Left ventricle myocardium superior (tissue), 1 donor: Measurements from ENCODE around the gene SPSB3. TPM values are rescaled to one million over a fixed set of nuclear protein-coding genes. Genes with fewer than 3 reads are reported as not detected.

ENCODE experiments used
- ATAC-seq: fragments of 200-7000 bp; cut with Tn5 transposase; one replicate; pipeline ENCODE4 v1.9.1; 2020; ENCODE audit warnings: mild to moderate bottlenecking, moderate library complexity
- DNase-seq: peaks from one replicate; pipeline ENCODE4 v3.0.0-alpha.2; 2020
- intact Hi-C: fragments of 100-400 bp; cut with micrococcal nuclease; formaldehyde crosslinking; loops from one replicate; pipeline ENCODE4 v1.11.0; 2022
- total RNA-seq: library from RNA; stranded (reverse); fragmentation: NEBNext Ultra II Directional; extraction: Animal tissue kit (Norgen Biotek cat#: 25700); gene quantifications from one replicate; pipeline ENCODE4 v1.2.1, GENCODE V29; 2021
- donor health status: DM: no; HTN: yes; CAD: no; lungs with severe emphysema.

The SPSB3 gene
- total RNA-seq, 1 donor from 2014 or later: 40.8 TPM

GRCh38 chr16:1769402-1770300 lies 12.7 kb downstream of the SPSB3 start:
- ATAC-seq (no peak), DNase-seq (no peak)
- intact Hi-C loops: no loop called here

DNA sequence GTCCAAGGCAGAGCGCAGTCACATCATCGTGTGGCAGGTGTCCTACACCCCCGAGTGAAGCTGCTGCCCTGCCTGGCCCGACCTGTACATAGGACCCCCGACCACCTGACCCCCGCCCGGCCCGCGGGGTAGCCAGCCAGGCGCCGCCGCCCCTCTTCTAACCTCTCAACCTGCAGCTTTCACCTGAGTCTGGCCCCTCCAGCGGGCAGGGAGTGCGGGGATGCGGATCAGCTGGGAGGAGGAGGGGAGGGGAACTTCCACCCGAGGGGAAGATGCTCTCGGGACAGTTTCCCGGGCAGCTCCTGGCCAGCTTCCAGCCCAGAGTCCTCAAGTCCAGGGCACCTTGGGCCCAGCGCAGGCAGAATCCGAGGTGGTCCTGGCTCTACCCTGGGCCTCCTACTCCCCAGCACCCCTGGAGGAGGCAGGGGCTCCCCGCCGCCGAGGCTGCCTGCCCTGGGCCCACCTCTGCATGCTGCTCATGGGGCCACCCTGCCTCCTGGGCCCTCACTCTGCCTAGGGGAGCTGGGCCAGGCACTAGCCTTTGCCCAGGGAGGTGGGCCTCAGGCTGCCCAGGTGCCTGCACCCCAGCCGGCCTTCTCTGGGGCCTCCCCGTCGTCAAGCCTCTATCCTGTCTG lies 13.5 kb downstream of the SPSB3 start:
- DNase-seq: no peak
- intact Hi-C loops: no loop called here
- ATAC-seq: no peak

DNA sequence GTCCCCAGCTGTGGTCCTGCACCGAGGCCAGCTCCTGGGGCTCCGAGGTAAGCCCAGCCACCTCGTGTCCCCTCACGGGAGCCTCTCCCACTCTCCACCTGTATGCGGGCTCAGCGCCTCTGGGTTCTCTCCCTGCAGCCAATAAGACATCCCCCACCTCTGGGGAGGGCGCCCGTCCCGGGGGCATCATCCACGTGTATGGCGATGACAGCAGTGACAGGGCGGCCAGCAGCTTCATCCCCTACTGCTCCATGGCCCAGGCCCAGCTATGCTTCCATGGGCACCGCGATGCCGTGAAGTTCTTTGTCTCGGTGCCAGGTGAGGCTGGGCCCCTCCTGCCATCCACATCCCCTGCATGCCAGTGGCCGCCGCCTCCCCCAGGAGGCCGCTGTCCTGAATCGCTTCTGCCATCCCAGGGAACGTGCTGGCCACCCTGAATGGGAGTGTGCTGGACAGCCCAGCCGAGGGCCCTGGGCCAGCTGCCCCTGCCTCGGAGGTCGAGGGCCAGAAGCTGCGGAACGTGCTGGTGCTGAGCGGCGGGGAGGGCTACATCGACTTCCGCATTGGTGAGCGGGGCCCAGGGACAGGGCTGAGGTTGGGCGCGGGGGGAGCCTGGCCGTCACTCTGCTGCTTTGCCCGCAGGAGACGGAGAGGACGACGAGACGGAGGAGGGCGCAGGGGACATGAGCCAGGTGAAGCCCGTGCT lies 14.2 kb downstream of the SPSB3 start:
- no peak for DNase-seq
- ATAC-seq: no peak
- intact Hi-C loops: no loop called here

DNA sequence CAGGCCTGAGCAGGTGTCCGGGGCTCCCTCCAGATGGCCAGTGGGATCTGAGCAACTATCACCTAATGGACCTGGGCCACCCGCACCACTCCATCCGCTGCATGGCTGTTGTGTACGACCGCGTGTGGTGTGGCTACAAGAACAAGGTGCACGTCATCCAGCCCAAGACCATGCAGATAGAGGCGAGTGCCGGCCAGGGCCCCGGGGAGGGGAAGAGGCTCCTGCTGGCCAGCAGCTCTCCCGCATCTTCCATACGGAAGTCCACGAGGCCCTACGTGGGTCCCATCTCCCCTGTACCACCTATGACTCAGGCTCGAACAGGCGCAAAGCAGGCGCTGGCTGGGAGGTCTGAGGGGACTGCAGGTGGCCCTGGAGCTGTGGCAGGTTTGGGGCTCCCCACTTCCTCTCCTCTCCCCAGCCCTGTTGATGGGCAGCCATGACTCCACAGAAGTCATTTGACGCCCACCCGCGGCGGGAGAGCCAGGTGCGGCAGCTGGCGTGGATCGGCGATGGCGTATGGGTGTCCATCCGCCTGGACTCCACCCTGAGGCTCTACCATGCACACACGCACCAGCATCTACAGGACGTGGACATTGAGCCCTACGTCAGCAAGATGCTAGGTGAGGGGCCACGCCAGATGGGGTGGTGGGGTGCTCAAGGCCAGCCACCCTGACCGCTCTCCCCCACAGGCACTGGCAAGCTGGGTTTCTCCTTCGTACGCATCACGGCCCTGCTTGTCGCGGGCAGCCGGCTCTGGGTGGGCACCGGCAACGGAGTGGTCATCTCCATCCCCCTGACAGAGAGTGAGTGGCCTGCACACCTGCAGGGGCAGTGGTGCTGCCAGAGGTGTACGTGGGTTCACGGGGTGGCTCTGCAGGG lies 15.0 kb downstream of the SPSB3 start:
- intact Hi-C loops: no loop called here
- no peak for DNase-seq
- no peak for ATAC-seq

GRCh38 chr16:1766701-1767100 lies 15.7 kb downstream of the SPSB3 start:
- no peak for DNase-seq
- intact Hi-C loops: no loop called here
- ATAC-seq: no peak

DNA sequence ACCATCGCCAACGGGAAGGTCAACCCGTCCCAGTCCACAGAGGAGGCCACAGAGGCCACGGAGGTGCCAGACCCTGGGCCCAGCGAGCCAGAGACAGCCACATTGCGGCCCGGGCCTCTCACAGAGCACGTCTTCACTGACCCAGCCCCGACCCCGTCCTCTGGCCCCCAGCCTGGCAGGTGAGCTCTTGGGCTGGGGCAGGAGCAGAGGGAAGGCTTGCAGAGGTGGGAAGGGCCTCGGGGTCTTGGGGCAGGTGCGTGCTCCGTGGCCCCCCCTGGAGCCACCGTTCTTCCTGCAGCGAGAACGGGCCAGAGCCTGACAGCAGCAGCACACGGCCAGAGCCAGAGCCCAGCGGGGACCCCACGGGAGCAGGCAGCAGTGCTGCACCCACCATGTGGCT lies 16.1 kb downstream of the SPSB3 start:
- ATAC-seq: no peak
- no peak for DNase-seq
- intact Hi-C loops: no loop called here

GRCh38 chr16:1765826-1766225 lies 16.5 kb downstream of the SPSB3 start:
- DNase-seq: no peak
- no peak for ATAC-seq
- intact Hi-C loops: no loop called here

GRCh38 chr16:1764971-1765370 lies 17.4 kb downstream of the SPSB3 start:
- ATAC-seq: no peak
- DNase-seq: no peak
- intact Hi-C loops: no loop called here

DNA sequence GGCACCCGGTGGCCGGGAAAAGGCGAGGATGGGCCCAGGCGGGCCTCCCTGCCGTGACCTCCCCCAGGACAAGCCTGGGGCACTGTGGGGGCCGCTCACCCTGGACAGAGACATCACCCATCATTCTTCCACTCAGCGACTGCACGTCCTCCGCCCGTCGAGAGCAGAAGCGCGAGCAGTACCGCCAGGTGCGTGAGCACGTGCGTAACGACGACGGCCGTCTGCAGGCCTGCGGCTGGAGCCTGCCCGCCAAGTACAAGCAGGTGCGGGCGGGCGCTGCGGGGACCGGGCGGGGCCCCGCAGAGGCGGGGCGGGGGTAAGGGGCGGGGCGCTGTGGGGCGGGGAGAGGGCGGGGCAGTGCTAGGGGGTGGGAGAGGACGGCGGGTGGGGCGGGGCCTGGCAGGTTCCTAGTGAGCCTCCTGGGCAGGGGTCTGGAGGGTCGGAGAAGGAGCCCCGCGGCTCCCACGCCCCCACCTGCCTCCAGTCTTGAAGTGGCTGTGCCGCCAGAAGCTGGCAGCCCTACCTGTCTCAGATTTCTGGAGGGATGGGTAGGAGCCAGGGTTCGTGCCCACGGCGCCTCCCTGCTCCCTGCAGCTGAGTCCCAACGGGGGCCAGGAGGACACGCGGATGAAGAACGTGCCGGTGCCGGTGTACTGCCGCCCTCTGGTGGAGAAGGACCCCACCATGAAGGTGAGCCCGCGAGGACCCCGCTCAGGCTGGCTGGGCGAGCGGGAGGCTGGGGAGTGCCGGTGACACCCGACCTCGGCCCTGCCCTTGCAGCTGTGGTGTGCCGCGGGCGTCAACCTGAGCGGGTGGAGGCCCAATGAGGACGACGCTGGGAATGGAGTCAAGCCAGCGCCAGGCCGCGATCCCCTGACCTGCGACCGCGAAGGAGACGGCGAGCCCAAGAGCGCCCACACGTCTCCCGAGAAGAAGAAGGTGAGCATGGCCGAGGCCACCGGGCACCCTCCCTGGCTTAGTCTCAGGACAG lies 18.6 kb downstream of the SPSB3 start:
- ATAC-seq: no peak

DNA sequence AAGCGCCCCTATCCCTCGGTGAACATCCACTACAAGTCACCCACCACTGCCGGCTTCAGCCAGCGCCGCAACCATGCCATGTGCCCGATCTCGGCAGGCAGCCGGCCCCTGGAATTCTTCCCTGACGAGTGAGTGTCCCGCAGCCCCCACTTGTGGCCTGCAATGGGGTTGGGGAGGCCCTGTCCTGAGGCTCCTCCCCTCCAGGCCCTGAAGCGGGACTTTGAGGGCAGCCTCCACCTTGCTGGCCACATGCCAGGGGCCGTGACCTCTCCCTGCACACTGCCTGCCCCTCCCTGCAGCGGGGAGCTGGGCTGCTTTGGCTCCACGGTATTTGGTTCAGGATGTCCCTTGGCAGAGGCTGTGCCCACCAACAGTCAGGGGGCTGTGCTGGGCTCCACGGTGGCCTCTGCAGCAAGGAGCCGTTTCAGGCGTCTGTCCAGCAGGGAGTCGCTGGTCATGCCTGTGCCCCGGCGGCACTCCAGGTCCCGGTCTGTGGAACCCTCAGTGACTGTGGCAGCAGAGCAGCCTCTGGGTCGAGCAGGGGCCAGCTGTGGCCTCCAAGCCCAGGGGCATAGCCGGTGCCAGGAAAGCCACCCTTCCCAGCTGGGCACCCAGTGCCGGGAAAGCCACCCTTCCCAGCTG lies 19.4 kb downstream of the SPSB3 start:
- intact Hi-C loops: no loop called here
- ATAC-seq (no peak), DNase-seq (no peak)

More for the DNA sequence above, 18.6 kb downstream of the SPSB3 start:
- no peak for DNase-seq
- intact Hi-C loops: no loop called here

GRCh38 chr16:1762196-1762878 lies 20.0 kb downstream of the SPSB3 start:
- intact Hi-C loops: no loop called here
- DNase-seq: no peak
- no peak for ATAC-seq

- intact Hi-C loops: no loop called here
- ATAC-seq: no peak
- DNase-seq: no peak
Measured at GRCh38 chr16:1761751-1762150, 20.6 kb downstream of the SPSB3 start.

DNA sequence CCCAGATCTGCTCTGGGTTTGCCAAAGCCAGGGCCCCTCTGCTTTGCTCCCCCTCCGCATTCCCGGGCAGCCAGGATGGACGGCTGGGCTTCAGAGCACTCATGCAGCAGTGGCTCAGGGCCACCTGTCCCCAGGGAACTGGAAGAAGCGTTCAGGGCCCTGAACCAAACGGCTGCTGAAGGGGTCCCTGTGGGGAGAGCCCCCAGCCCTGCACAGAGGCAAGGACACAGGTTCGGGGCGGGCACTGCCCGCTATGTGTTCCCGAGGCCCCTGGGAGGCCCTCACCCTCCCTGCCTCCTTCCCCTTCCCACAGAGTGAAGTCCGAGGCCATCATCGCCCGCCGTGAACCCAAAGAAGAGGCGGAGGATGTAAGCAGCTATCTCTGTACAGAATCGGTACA lies 21.5 kb downstream of the SPSB3 start:
- ATAC-seq (no peak), DNase-seq (no peak)
- intact Hi-C loops: no loop called here

DNA sequence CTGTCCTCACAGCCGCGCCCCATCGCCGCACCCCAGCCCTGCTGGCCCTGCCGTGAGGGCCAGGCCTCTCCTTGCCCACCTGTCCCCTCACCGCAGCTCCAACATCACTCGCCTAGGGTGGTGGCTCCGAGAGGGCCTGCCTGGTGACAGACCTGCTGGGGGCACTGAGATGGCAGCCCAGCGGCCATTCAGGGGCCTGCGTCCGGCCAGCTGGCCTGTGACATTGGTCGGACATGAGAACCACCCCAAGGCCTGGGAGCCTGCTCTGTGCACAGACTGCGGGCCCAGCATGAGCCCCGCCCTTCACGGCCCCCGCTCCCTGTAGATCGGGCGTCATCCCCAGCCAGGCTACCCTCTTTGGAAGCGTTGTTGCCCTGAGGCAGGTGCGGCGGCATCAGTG lies 22.9 kb downstream of the SPSB3 start:
- no peak for ATAC-seq
- intact Hi-C loops: no loop called here
- no peak for DNase-seq

- ATAC-seq: no peak
- intact Hi-C loops: no loop called here
- DNase-seq: no peak
Measured at GRCh38 chr16:1758923-1759322, 23.4 kb downstream of the SPSB3 start.

GRCh38 chr16:1757714-1758461 lies 24.5 kb downstream of the SPSB3 start:
- ATAC-seq (no peak), DNase-seq (no peak)
- intact Hi-C loops: no loop called here
